Caco-2 (cell line): ENCODE data around the gene ITPR1. TPM values are rescaled to one million over a fixed set of nuclear protein-coding genes. Genes with fewer than 3 reads are reported as not detected.

Experiments
- BruUV-seq: library from RNA; stranded (reverse); fragments of 400-500 nt; replicated peaks from 2 replicates; lab custom pipeline; 2021; lab: Mats Ljungman, UMichigan
- CTCF ChIA-PET: fragments of 300-600 bp; sonication (Branson Sonifier 250); formaldehyde crosslinking; loops from one replicate; lab custom pipeline; 2022; ENCODE audit warnings: antibody characterized with exemption; lab: Charles Lee
- POLR2A ChIA-PET: fragments of 300-600 bp; sonication (Branson Sonifier 250); formaldehyde crosslinking; loops from one replicate; lab custom pipeline; 2022; ENCODE audit warnings: antibody characterized with exemption; lab: Charles Lee
- DNase-seq, 2 experiments: peaks; one replicate each; pipeline versions ENCODE4 v3.0.0 to v3.0.0-alpha.2; 2020 to 2022
- H3K27me3 ChIP-seq: replicated peaks from 2 replicates; pipeline ENCODE4 v1.6.0; 2011; ENCODE audit warnings: low read length; ENCODE audit not compliant: control insufficient read depth, insufficient read depth
- H3K36me3 ChIP-seq: 2 replicates; pipeline ENCODE4 v1.5.1; 2011; ENCODE audit warnings: low read length; ENCODE audit not compliant: control insufficient read depth, insufficient read depth
- H3K4me1 ChIP-seq: fragments of 250-450 bp; sonication (Bioruptor Pico); 2 replicates; pipeline ENCODE4 v1.5.1; 2020; ENCODE audit warnings: mild to moderate bottlenecking
- H3K4me3 ChIP-seq: 2 replicates; pipeline ENCODE4 v1.5.1; 2011; ENCODE audit warnings: low read depth, mild to moderate bottlenecking, control low read depth, low read length
- H3K9me3 ChIP-seq: fragments of 250-450 bp; sonication (Bioruptor Pico); 2 replicates; pipeline ENCODE4 v1.5.1; 2020; ENCODE audit warnings: mild to moderate bottlenecking, moderate library complexity
- H3K27ac Mint-ChIP-seq: one replicate; pipeline ENCODE4 v1.8.0; 2022; ENCODE audit warnings: mixed read lengths; ENCODE audit not compliant: unreplicated experiment
- H3K27me3 Mint-ChIP-seq: one replicate; pipeline ENCODE4 v1.8.0; 2022; ENCODE audit warnings: mixed read lengths; ENCODE audit not compliant: insufficient read depth, unreplicated experiment
- H3K36me3 Mint-ChIP-seq: one replicate; pipeline ENCODE4 v1.8.0; 2022; ENCODE audit warnings: mild to moderate bottlenecking, mixed read lengths; ENCODE audit not compliant: insufficient read depth, unreplicated experiment
- H3K4me1 Mint-ChIP-seq: one replicate; pipeline ENCODE4 v1.8.0; 2022; ENCODE audit warnings: low read depth, mixed read lengths; ENCODE audit not compliant: unreplicated experiment
- H3K4me3 Mint-ChIP-seq: one replicate; pipeline ENCODE4 v1.8.0; 2022; ENCODE audit warnings: mild to moderate bottlenecking, moderate library complexity, mixed read lengths; ENCODE audit not compliant: unreplicated experiment
- H3K9me3 Mint-ChIP-seq: one replicate; pipeline ENCODE4 v1.8.0; 2022; ENCODE audit warnings: mixed read lengths; ENCODE audit not compliant: unreplicated experiment
- CTCF ChIP-seq, 2 experiments: fragments of 200-600 bp in 1 of 2; IDR thresholded peaks; 1 replicate in 1 of 2; 2 replicates in 1 of 2; pipeline versions ENCODE4 v1.5.1 to v1.8.0; 2011 to 2022; ENCODE audit warnings: antibody characterized with exemption in 1 of 2, control low read depth in 1 of 2, inconsistent platforms in 1 of 2, low read depth in 1 of 2, low read length in 1 of 2, mild to moderate bottlenecking in 1 of 2, moderate library complexity in 1 of 2; ENCODE audit not compliant: insufficient read depth in 1 of 2, severe bottlenecking in 1 of 2, unreplicated experiment in 1 of 2
- intact Hi-C: fragments of 100-400 bp; cut with micrococcal nuclease; formaldehyde crosslinking; loops from one replicate; pipeline ENCODE4 v1.10.0; 2022; ENCODE audit not compliant: unreplicated experiment
- total RNA-seq: library from RNA; stranded (reverse); gene quantifications from 2 replicates; pipeline ENCODE4 v1.2.3, GENCODE V29; 2022

The ITPR1 gene
- total RNA-seq, 1 experiment from 2014 or later: 10.4 TPM

GRCh38 chr3:4743371-4743770 is 250.2 kb downstream of the ITPR1 start:
- no peak for DNase-seq
- POLR2A ChIA-PET: interaction anchor here (1.5 kb wide), 1 partner anchor 236 kb away, joined by 5 read pairs; the partner anchor contains the start of gene BHLHE40

GRCh38 chr3:4744405-4745234 is 251.5 kb downstream of the ITPR1 start:
- peaks cover 9% of the 10 kb centered on the region for H3K9me3 Mint-ChIP-seq
- peaks cover 32% of the 10 kb centered on the region for H3K4me1 Mint-ChIP-seq
- DNase-seq: peak; percentile 75 to 85
- H3K27me3 Mint-ChIP-seq: no peaks in the 10 kb centered on the region
- Histone ChIP-seq H3K9me3 (peaks cover 2% of the 10 kb centered on the region; the same call in 1 of the 2 replicates), H3K36me3 (no peaks in the 10 kb centered on the region), H3K4me1 (peaks cover 39% of the 10 kb centered on the region), H3K27me3 (no peaks in the 10 kb centered on the region), H3K4me3 (no peak overlapping the region)
- H3K4me3 Mint-ChIP-seq: peak overlapping the region; percentile 44
- ChIA-PET CTCF (interaction anchor here (0.6 to 1.2 kb wide), 4 partner anchors 20 to 36 kb away, joined by 3 to 4 read pairs (median 3); no protein-coding TSS in a partner anchor), POLR2A (interaction anchor here (1.5 kb wide), 1 partner anchor 235 kb away, joined by 5 read pairs; the partner anchor contains the start of gene BHLHE40)
- no peaks in the 10 kb centered on the region for H3K36me3 Mint-ChIP-seq
- BruUV-seq: no TSS peak
- intact Hi-C loops: loop anchor here (1.0 to 5.0 kb wide), 5 partner anchors 8 to 443 kb away; partner anchors contain the start of gene EDEM1
- peak overlapping the region; percentile 39 for H3K27ac Mint-ChIP-seq
- TF ChIP-seq CTCF (IDR thresholded peaks at IDR 0.05; ENCODE audit: insufficient read depth in 1 of 2, low read depth in 1 of 2, low read length in 1 of 2, severe bottlenecking in 1 of 2, unreplicated experiment in 1 of 2): no peak

More at GRCh38 chr3:4743371-4743770, 250.2 kb downstream of the ITPR1 start:
- CTCF ChIA-PET: no interaction called here
- H3K36me3 ChIP-seq: no peaks in the 10 kb centered on the region
- peaks cover 39% of the 10 kb centered on the region for H3K4me1 ChIP-seq
- Mint-ChIP-seq H3K36me3 (no peaks in the 10 kb centered on the region), H3K9me3 (peaks cover 9% of the 10 kb centered on the region), H3K4me1 (peaks cover 32% of the 10 kb centered on the region), H3K27me3 (no peaks in the 10 kb centered on the region), H3K4me3 (no peak overlapping the region), H3K27ac (no peak overlapping the region)
- H3K9me3 ChIP-seq: peaks cover 4% of the 10 kb centered on the region; the same call in 1 of the 2 replicates
- no peak for TF ChIP-seq CTCF (IDR thresholded peaks at IDR 0.05; ENCODE audit: insufficient read depth in 1 of 2, low read depth in 1 of 2, low read length in 1 of 2, severe bottlenecking in 1 of 2, unreplicated experiment in 1 of 2)
- no peaks in the 10 kb centered on the region for H3K27me3 ChIP-seq
- no TSS peak for BruUV-seq
- intact Hi-C loops: loop anchor here (5.0 kb wide), 1 partner anchor 444 kb away; the partner anchor contains the start of gene EDEM1
- H3K4me3 ChIP-seq: no peak overlapping the region

GRCh38 chr3:4745235-4745610 is 252.1 kb downstream of the ITPR1 start:
- DNase-seq: no peak
- Histone ChIP-seq H3K4me3 (no peak overlapping the region), H3K9me3 (no peaks in the 10 kb centered on the region), H3K27me3 (no peaks in the 10 kb centered on the region), H3K36me3 (no peaks in the 10 kb centered on the region), H3K4me1 (peaks cover 39% of the 10 kb centered on the region)
- Mint-ChIP-seq H3K4me1 (peaks cover 32% of the 10 kb centered on the region), H3K9me3 (peaks cover 9% of the 10 kb centered on the region), H3K4me3 (peak overlapping the region; percentile 44), H3K27me3 (no peaks in the 10 kb centered on the region), H3K27ac (peak overlapping the region; percentile 39), H3K36me3 (no peaks in the 10 kb centered on the region)
- intact Hi-C loops: no loop called here
- ChIA-PET CTCF (interaction anchor here (1.0 to 1.2 kb wide), 2 partner anchors 34 to 35 kb away, joined by 3 to 4 read pairs; no protein-coding TSS in a partner anchor), POLR2A (no interaction called here)
- no peak for TF ChIP-seq CTCF (IDR thresholded peaks at IDR 0.05; ENCODE audit: insufficient read depth in 1 of 2, low read depth in 1 of 2, low read length in 1 of 2, severe bottlenecking in 1 of 2, unreplicated experiment in 1 of 2)
- BruUV-seq: no TSS peak
